ENCODE measurements around the gene PML.

PML gene

DNA sequence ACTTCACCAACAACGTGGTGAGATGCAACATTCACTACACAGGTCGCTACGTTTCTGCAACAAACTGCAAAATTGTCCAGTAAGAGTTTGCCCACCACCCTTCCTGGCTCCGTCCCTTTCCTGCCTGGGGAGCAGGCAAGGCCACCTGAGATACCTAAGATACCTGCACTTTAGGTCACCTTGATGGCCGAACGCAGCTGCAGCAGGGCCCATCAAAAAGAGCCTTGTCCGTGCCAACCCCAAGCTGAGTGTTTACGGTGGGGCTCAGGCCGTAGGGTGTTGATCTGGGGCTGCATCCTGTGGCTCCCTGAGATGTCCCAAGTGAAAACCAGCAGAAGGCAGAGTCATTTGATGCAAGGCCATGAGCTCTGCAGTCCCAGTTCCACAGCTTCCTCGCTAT, 45.0 kb upstream of the PML start (continued):
- TF ChIP-seq, protein P1, sequence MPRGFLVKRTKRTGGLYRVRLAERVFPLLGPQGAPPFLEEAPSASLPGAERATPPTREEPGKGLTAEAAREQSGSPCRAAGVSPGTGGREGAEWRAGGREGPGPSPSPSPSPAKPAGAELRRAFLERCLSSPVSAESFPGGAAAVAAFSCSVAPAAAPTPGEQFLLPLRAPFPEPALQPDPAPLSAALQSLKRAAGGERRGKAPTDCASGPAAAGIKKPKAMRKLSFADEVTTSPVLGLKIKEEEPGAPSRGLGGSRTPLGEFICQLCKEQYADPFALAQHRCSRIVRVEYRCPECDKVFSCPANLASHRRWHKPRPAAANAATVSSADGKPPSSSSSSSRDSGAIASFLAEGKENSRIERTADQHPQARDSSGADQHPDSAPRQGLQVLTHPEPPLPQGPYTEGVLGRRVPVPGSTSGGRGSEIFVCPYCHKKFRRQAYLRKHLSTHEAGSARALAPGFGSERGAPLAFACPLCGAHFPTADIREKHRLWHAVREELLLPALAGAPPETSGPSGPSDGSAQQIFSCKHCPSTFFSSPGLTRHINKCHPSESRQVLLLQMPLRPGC (tag by site-specific recombination; IDR thresholded peaks at IDR 0.05), result no peak
- TF ChIP-seq ZNF623 (tag by site-specific recombination; IDR thresholded peaks at IDR 0.05) (no peak), IKZF3 (tag by site-specific recombination; IDR thresholded peaks at IDR 0.05) (no peak)

GRCh38 chr15:73950479-73950830, 44.1 kb upstream of the PML start:
- POLR2A ChIA-PET, result interaction anchor here (0.6 to 1.7 kb wide), 7 partner anchors 7 to 508 kb away, joined by 3 to 5 read pairs (median 4); partner anchors contain the start of gene PML
- CTCF ChIA-PET, result interaction anchor here (0.5 to 14.4 kb wide), 25 partner anchors 8 to 372 kb away, joined by 3 to 276 read pairs (median 4); partner anchors contain the start of gene PML
- Histone ChIP-seq H3K9me3 (ENCODE audit: control insufficient read depth, insufficient read depth, low read depth, low read length) (no peaks in the 10 kb centered on the region), H3K27ac (ENCODE audit: extremely low read depth, low read depth, low read length) (no peak overlapping the region), H3K4me3 (ENCODE audit: low read depth, low read length) (no peak overlapping the region), H3K36me3 (ENCODE audit: control insufficient read depth in 2 of 2, insufficient read depth in 1 of 2, low read length in 2 of 2) (peaks cover 0 to 2% of the 10 kb centered on the region in 2 experiments; a peak in 1 of 3 replicates), H3K4me1 (ENCODE audit: control insufficient read depth, insufficient read depth, low read length) (peaks cover 6% of the 10 kb centered on the region; the same call in 1 of the 2 replicates)
- TF ChIP-seq ZNF398 (tag by site-specific recombination; IDR thresholded peaks at IDR 0.05), result no peak
- TF ChIP-seq ZNF16 (tag by site-specific recombination; IDR thresholded peaks at IDR 0.05; ENCODE audit: low read depth), result no peak
- 0 out of 2 replicates have a peak, but pooled peaks have one; percentile 49 for TF ChIP-seq PRDM2 (tag by site-specific recombination; IDR thresholded peaks at IDR 0.05; ENCODE audit: borderline replicate concordance)
- TF ChIP-seq ZNF10 (tag by site-specific recombination; IDR thresholded peaks at IDR 0.05), result no peak

DNA sequence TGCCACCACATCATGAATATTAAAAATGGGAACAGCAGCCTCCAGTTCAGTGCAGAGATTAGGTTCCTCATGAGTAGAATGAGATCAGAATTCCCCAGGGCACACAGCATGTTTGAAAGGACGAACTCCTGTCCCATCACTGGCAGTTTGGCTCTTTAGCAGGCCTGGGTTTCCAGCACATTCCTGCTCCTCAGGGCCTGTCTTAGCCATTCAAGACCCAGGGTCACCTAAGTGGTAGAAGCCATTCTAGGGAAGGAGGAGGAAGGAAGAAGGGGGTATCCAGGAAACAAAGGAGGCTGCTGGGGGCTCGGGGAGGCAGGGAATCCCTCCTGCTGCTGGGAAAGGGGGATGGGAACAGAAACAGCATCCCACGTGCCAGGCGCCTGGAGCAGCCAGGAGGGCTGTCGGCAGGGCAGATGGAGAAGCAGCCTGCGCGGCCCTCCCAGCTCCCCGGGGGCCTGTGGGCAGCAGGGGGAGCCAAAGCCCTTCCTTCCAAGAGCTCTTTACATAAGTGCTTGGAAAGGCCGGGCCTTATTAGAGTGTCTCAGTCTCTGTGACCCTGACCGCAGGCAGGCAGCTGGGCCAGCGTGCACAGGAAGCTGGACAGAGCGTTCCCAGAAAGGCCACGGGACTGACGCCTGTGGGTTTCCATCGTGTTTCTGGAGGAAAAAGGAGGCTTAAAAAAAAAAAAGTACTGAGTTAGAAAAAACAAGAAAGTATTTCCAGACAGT, 43.5 kb upstream of the PML start:
- ChIA-PET POLR2A (interaction anchor here (0.6 to 1.7 kb wide), 8 partner anchors 8 to 43 kb away, joined by 3 to 4 read pairs (median 3); partner anchors contain the start of genes LOXL1 and PML), CTCF (interaction anchor here (0.5 to 14.4 kb wide), 38 partner anchors 8 to 488 kb away, joined by 3 to 276 read pairs (median 4); partner anchors contain the start of genes LOXL1 and PML)
- Histone ChIP-seq H3K4me3 (ENCODE audit: low read depth, low read length) (no peak overlapping the region), H3K27ac (ENCODE audit: extremely low read depth, low read depth, low read length) (no peak overlapping the region; the same call in 1 of the 2 replicates), H3K4me1 (ENCODE audit: control insufficient read depth, insufficient read depth, low read length) (peaks cover 6% of the 10 kb centered on the region; the same call in 1 of the 2 replicates), H3K9me3 (ENCODE audit: control insufficient read depth, insufficient read depth, low read depth, low read length) (no peaks in the 10 kb centered on the region), H3K36me3 (ENCODE audit: control insufficient read depth in 2 of 2, insufficient read depth in 1 of 2, low read length in 2 of 2) (peaks cover 0 to 2% of the 10 kb centered on the region in 2 experiments; a peak in 1 of 3 replicates)
- TF ChIP-seq MZF1 (tag by site-specific recombination; IDR thresholded peaks at IDR 0.05; ENCODE audit: borderline replicate concordance) (no peak), ZEB2 (tag by site-specific recombination; IDR thresholded peaks at IDR 0.05) (no peak), ZFP69B (tag by site-specific recombination; IDR thresholded peaks at IDR 0.05) (no peak), ZBTB26 (tag by site-specific recombination; optimal IDR thresholded peaks at IDR 0.05) (peak; percentile 13), ZNF394 (tag by site-specific recombination; IDR thresholded peaks at IDR 0.05; ENCODE audit: borderline replicate concordance) (peak; percentile 69; the same call in 1 of the 2 replicates), BCL6B (tag by site-specific recombination; IDR thresholded peaks at IDR 0.05) (no peak), GLIS1 (tag by site-specific recombination; IDR thresholded peaks at IDR 0.05) (peak; percentile 92), ZNF366 (tag by site-specific recombination; conservative IDR thresholded peaks at IDR 0.05) (no peak), ZNF155 (tag by site-specific recombination; IDR thresholded peaks at IDR 0.05) (no peak), ZBTB21 (tag by site-specific recombination; IDR thresholded peaks at IDR 0.05) (no peak), KLF7 (tag by site-specific recombination; IDR thresholded peaks at IDR 0.05; ENCODE audit: borderline replicate concordance) (no peak), ZNF341 (tag by site-specific recombination; IDR thresholded peaks at IDR 0.05; ENCODE audit: low read depth) (peak; percentile 90)
